Daoy (cell line): ENCODE measurements around the gene CFAP65. TPM values are rescaled to one million over a fixed set of nuclear protein-coding genes. Genes with fewer than 3 reads are reported as not detected.

Experiments
- DNase-seq: peaks from one replicate; pipeline ENCODE4 v3.0.0-alpha.2; 2015; ENCODE audit warnings: low read depth
- total RNA-seq: library from RNA; depleted of rRNA; stranded (reverse); fragments of >200 nt; shearing (Covaris generic); gene quantifications from 2 replicates; pipeline ENCODE4 v1.2.3, GENCODE V29; 2014

The CFAP65 gene
- total RNA-seq, 1 experiment from 2014 or later: 0.11 TPM

DNA sequence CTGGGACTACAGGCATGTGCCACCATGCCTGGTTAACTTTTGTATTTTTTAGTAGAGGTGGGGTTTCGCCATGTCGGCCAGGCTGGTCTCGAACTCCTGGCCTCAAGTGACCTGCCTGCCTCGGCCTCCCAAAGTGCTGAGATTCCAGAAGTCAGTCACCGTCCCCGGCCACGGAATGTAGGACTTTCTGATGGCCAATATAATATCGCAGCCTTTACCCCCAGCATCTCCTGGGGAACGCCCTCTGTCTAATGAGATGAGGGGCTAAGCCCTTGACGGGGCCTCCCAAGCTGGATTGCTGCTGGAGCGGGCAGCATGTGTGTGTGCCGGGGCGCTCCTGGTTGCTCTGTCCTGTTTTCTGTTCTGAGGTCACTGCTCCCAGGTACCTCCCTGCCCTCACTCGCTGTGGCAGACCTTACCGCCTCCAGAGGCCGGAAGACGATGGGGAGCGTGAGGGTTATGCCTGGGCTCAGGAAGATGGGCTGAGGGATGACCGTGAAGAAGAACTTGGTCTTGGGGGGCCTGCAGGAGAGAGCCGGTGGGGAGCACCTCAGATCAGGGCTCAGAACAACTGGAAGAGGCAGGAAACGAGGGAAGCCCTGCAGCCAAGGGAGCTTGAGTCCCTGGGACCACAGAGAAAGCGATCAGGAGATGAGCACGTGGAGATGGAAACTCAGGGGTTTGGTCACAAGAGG is 9.1 kb downstream of the CFAP65 start:
- DNase-seq: no peak

- DNase-seq: no peak
Observed at GRCh38 chr2:219031005-219031738, 10.1 kb downstream of the CFAP65 start.

- DNase-seq: no peak
Observed at GRCh38 chr2:219030177-219030940, 11.0 kb downstream of the CFAP65 start.

DNA sequence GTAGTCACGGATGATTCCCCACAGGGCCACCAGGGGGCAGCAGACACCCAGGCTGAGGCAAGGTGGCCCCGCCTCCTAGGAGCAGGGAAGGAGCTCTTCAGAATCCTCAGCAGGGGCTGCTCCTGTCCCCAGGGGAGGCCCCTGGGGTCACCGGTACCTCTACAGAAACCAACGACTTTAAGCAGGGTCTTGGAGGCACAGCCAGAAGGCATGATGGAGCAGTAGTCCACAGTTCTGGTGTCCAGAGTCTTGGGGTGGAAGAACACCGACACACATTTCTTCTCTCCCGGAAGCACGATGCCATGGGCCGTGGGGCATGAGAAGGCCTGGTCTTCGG is 11.5 kb downstream of the CFAP65 start:
- peak; percentile 79 for DNase-seq

GRCh38 chr2:219028996-219029828 is 12.1 kb downstream of the CFAP65 start:
- no peak for DNase-seq

GRCh38 chr2:219028141-219028540 is 13.2 kb downstream of the CFAP65 start:
- DNase-seq: no peak

DNA sequence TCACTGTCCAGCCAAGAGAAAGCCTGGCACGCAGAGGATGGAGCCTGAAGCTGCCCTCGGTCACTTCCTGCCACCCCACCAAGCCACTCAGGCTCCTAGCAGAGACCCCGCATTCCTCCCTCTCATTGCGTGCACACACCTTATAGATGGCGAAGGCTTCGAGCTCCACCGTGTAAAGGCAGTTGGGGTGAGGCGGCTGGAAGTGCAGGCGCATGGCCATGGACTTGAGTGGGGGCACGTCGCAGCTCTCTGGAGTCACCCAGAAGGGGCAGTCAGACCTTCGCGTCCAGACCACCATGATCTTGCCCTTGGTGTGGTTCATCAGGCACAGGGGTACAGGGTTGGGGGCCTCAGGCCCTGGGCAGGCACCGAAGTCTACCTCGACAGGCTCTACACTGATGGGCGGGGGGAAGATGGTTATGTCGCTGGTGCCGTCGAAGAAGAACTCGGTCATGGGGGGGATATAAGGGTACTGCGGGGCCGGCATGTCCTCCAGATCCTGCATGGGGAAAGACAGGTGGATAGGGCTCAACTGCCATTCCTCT is 13.7 kb downstream of the CFAP65 start:
- no peak for DNase-seq

GRCh38 chr2:219026946-219027345 is 14.4 kb downstream of the CFAP65 start:
- no peak for DNase-seq

DNA sequence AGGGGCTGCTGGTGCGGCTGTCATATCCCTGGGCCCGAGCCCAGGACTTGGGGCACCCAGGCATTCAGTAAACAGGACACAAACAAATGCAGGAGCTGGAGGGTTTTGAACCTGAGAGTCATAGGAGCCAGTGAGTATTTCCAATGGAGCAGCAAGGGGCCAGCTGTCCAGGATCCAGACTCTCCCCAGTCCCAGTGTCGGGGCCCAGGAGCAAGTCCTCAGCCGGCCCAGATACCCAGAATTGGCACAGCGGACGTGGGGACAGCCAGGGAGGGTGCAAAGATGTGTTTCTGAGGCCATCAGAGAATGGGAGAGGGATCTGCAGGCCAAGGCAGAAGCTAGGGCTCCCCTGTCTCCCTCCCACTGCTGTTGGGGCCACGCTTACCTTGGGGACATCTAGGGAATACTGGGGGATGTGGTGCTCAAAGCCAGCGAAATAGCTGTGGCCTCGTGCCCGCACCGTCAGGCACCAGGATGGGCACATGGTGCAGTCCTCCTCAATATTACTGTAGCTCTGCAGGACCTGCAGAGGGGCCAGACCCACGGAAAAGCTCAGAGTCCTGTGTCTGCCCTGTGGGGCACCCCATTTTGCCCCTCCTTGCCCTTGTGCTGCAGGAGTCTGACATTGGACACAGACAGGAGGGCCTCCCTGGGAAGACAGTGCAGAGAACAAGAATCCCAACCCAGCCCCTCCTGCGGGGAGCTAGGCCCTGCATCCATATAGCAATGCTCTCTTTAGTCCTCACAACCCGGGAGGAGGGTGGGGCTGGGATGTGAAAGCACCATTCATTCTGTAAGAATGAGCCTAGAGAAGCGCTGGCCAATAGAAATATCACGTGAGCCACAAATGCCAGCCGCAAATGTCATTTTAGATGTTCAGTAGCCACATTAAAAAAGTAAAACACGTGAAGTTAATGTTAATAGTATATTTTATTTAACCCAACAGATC is 15.4 kb downstream of the CFAP65 start:
- DNase-seq: no peak

- DNase-seq: no peak
Observed at GRCh38 chr2:219024059-219024458, 17.3 kb downstream of the CFAP65 start.

DNA sequence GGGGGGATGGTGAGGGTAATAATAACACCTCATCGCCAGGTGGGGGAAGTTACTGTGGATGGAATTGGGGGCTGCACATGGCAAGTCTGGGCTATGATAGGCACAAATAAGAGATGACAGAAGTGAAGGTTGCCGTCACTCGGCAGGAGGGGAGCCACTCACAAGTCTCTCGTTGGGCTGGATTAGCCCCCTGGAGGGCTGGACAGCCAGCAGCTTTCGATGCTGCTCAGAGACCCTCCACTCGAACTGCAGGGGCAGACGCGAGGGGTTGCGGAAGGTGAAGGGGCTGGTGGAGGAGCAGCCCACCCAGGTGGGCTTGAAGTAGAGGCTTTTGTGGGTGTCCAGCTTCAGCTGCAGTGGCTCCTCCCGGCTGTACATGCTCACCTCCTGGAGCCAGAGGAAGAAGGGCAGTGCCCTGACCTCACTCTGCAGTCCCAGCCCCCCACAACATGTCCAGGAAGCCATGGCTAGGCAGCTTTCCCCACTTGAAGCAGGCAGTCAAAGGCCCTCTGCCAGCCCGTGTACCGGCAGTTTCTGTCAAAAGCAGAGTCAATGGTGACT is 18.2 kb downstream of the CFAP65 start:
- no peak for DNase-seq

GRCh38 chr2:219022616-219023015 is 18.7 kb downstream of the CFAP65 start:
- no peak for DNase-seq

GRCh38 chr2:219022041-219022440 is 19.3 kb downstream of the CFAP65 start:
- DNase-seq: no peak

DNA sequence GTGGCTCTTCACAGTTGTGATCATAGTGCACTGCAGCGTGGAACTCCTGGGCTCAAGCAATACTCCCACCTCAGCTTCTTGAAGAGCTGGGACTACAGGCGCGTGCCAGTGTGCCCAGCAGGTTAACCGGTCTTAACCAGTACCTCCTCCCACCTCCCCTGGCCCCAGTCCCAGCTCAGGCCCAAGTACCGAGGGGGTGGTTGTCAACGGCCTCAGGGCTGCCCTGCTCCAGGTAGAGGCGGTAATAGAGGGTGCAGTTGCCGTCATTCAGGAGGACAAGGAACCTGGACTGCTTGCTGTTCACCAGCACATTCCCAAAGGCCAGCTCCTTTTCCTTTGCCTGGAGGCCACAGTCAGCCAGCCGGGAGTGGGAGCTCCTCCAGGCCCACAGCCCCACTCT is 19.7 kb downstream of the CFAP65 start:
- no peak for DNase-seq

GRCh38 chr2:219020604-219021365 is 20.5 kb downstream of the CFAP65 start:
- DNase-seq: no peak

DNA sequence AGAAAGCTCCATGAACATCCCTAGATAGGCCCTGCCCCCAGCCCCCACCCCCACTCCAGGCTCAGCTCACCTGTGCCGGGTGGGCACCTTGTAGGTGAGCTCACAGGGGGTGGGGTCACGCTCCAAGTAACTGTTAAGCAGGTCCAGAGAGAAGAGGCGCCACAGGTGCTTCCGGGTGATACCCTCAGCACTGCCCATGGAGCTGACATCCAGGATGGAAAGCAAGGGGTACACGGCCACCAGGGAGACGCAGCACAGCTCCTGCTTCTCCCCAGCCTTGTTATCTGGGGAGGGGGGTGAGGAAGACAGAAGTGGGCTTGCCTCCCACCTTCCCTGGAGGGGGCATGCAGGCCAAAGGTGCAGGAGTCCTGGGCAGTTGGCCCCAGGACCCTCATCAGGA is 21.9 kb downstream of the CFAP65 start:
- DNase-seq: no peak

- no peak for DNase-seq
Observed at GRCh38 chr2:219018726-219019125, 22.6 kb downstream of the CFAP65 start.

DNA sequence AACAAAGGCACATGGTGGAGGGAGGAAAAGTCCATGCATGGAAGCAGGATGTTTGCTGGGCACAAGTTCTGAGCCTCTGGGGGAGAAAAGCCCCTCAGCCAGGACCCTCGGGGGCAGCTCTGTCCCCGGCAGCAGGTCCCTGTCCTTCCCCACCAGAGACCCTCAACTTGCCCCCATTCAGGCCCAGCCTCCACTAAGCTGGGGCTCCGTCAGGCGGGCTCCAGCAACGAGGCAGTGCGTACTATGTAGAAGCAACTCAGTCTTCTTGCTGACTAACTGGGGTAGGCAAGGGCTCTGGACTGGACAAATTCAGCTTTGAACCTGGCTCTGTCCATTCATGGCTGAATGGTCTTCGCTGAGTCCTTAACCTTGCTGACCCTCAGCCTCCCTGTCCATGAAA is 23.0 kb downstream of the CFAP65 start:
- no peak for DNase-seq

GRCh38 chr2:219017201-219017931 is 23.9 kb downstream of the CFAP65 start:
- DNase-seq: no peak
